Activated T-helper 2 cell treated with anti-CD3 and anti-CD28 coated beads, Interferon-gamma antibody, Interleukin-2, Interleukin-4, amounts not matched to agents 10 μg/mL and 5 μg/mL and 100 μg/mL, durations not matched to agents 14 hours and 24 hours and 36 hours (primary cell): ENCODE data around the gene SPAAR. TPM values are rescaled to one million over a fixed set of nuclear protein-coding genes. Genes with fewer than 3 reads are reported as not detected.

Source experiments
- DNase-seq: peaks from one replicate; pipeline ENCODE4 v3.0.0; 2021; ENCODE audit warnings: low spot score
- H3K27ac Mint-ChIP-seq: one replicate; pipeline ENCODE4 v1.8.0; 2021; ENCODE audit warnings: mixed read lengths
- H3K27me3 Mint-ChIP-seq: one replicate; pipeline ENCODE4 v1.8.0; 2021; ENCODE audit warnings: low read depth, mixed read lengths
- H3K36me3 Mint-ChIP-seq: one replicate; pipeline ENCODE4 v1.8.0; 2021; ENCODE audit warnings: low read depth, mixed read lengths
- H3K4me1 Mint-ChIP-seq: one replicate; pipeline ENCODE4 v1.8.0; 2021; ENCODE audit warnings: low read depth, mixed read lengths
- H3K4me3 Mint-ChIP-seq: one replicate; pipeline ENCODE4 v1.8.0; 2021; ENCODE audit warnings: low read depth, mild to moderate bottlenecking, moderate library complexity, mixed read lengths
- H3K9me3 Mint-ChIP-seq: one replicate; pipeline ENCODE4 v1.8.0; 2021; ENCODE audit warnings: mixed read lengths
- intact Hi-C: fragments of 100-400 bp; cut with micrococcal nuclease; formaldehyde crosslinking; loops from one replicate; pipeline ENCODE4 v1.15.1; 2023
- total RNA-seq: library from RNA; stranded (reverse); gene quantifications from 2 replicates; pipeline ENCODE4 v1.2.3, GENCODE V29; 2022

SPAAR gene
- total RNA-seq, 1 donor from 2014 or later: not detected

DNA sequence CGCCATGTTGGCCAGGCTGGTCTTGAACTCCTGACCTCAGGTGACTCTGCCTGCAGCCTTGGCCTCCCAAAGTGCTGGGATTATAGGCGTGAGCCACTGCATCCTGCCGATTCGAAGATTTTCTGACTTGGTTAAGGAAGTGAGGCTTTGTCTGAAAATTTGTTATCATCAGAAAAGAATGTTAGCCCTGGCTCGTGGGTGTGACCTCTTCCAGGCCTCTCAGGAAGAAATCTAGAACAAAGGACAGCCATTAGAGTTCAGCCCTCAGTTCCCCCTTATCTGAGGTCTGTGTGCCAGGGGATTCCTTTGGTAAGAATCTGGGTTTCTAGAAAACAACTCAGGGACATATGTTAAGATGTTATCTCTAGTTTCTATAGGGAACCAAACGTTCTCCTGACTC lies 42.4 kb downstream of the SPAAR start:
- Mint-ChIP-seq H3K27ac (no peak overlapping the region), H3K36me3 (no peaks in the 10 kb centered on the region), H3K4me1 (peaks cover 1% of the 10 kb centered on the region), H3K4me3 (no peak overlapping the region), H3K9me3 (no peaks in the 10 kb centered on the region), H3K27me3 (peaks cover 25% of the 10 kb centered on the region)
- DNase-seq: no peak
- intact Hi-C loops: no loop called here

DNA sequence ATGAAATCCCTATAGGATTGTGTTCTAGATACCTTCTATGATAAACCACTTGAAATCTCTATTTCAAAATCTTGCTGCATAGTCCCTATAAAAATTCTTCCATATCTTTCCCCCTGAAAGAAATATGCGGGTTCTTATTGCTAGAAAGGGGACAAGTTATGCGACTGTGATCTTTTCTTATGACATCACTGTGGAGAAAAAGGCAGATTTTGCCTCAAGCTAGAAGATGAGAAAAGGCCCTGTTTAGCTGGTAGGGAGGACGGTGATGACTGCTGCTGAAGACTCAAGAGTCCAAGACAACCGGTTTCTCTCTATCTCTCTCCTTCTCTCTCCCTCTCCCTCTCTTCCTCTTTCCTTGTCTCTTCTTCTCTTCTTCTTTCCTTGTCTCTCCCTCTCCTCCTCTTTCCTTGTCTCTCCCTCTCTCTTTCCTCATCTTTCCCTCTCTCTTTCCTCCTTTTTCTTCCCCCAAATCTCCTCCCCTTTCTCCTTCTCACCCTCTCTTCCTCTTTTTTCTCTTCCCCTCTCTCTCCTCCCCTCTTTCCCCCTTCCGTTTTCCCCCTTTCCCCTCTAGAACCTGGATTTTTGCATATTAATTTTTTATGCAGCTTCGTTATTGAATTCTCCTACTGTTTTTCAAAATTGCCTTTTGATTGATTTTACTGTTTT lies 43.4 kb downstream of the SPAAR start:
- intact Hi-C loops: no loop called here
- H3K4me3 Mint-ChIP-seq: no peak overlapping the region
- no peak overlapping the region for H3K27ac Mint-ChIP-seq
- H3K36me3 Mint-ChIP-seq: no peaks in the 10 kb centered on the region
- no peak for DNase-seq
- H3K27me3 Mint-ChIP-seq: peaks cover 34% of the 10 kb centered on the region
- H3K9me3 Mint-ChIP-seq: no peaks in the 10 kb centered on the region
- H3K4me1 Mint-ChIP-seq: peaks cover 1% of the 10 kb centered on the region

DNA sequence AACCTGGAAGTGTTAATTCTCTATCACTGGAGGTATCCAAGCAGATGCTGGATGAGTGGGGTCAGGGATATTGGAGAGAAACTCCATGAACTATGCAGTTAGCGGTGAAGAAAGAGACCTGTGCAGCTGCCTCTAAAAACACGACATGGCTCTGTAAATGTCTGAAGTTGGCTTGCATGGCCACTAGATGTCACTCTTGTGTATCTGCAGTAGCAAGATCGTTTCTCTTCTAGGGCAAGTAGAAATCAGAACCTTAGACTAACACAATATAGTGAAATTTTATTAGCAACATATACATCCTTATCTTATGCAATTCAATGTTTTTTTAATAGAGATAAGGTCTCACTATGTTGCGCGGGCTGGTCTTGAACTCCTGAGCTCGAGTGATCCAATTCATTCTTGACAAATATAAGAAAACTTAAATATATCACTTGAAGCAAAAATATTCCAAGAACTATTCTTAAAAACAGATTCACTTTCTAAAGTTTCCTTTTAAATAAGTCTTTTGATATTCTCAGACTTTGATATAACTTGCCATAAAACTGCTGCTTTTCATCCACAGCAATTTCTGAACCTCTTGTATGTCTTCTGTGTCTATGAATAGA lies 45.8 kb downstream of the SPAAR start:
- intact Hi-C loops: loop anchor here (1.0 kb wide), 1 partner anchor 68 kb away; no protein-coding TSS in a partner anchor
- DNase-seq: peak; percentile 26
- no peak overlapping the region for H3K27ac Mint-ChIP-seq

DNA sequence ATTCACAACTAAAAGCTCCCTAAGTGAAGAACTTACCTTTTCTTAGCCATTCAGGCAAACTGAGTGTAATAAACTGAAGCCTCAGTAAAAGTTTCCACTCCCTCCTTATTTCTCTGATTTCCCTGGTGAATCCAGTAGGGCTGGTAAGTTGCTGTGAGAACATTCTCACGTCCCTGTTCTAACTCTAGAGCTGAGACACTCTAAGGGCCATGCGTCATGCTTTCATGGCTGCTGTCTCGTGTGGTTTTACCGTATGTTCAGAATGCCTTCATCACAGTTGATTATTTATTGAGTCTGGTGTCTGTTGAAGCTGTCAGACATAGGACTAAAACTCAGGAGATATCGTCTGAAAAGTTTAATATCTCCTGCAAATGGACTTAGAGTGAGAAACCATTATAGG lies 47.4 kb downstream of the SPAAR start:
- intact Hi-C loops: no loop called here
- H3K27ac Mint-ChIP-seq: no peak overlapping the region

More for the DNA sequence above, 45.8 kb downstream of the SPAAR start:
- H3K36me3 Mint-ChIP-seq: no peaks in the 10 kb centered on the region
- no peak overlapping the region for H3K4me3 Mint-ChIP-seq
- no peaks in the 10 kb centered on the region for H3K9me3 Mint-ChIP-seq
- peaks cover 37% of the 10 kb centered on the region for H3K27me3 Mint-ChIP-seq
- H3K4me1 Mint-ChIP-seq: no peaks in the 10 kb centered on the region

DNA sequence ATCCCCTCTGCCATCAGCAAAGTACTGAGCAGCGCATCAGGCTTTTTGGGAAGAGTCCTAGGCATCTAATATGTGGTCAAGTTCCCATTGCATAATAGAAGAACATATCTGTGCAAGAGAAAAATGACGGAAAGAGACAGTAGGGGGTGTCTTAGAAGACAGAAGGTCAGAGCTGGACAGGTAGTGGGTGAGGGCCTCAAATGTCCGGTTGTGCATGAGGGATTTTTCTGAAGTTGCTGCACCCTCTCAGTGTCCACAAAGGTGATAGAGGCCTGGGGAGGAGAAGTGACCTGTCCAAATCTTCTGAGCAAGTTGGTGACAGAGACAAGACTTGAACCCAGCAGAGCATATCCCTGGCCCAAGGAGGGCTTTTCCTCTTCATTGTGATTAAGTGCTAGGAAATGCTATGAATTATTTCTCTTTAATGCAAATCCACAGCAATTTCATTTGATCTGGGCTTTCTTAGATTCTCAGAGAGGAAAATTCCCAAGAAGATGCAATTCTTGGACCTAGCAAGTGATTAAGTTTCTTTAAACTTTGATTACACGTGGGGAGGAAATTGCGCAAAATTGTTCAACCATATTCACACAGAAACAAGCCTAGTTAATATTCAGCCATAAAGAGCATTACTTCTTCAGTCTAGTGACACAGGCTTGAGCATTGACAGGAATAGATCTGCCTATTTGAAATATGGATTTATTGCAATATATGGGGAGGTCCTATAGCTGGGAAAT lies 49.0 kb downstream of the SPAAR start, which contains the start of gene OR2S2:
TSS of gene OR2S2 (minus strand) at position 51 of the 734 bp plus-strand sequence. CDS start 56 bp downstream, outside the sequence.
- H3K4me3 Mint-ChIP-seq: no peak within 1 kb of the TSS

More for the DNA sequence above, 47.4 kb downstream of the SPAAR start:
- Mint-ChIP-seq H3K9me3 (no peaks in the 10 kb centered on the region), H3K4me3 (no peak overlapping the region), H3K4me1 (no peaks in the 10 kb centered on the region), H3K36me3 (no peaks in the 10 kb centered on the region), H3K27me3 (peaks cover 37% of the 10 kb centered on the region)
- DNase-seq: no peak

DNA sequence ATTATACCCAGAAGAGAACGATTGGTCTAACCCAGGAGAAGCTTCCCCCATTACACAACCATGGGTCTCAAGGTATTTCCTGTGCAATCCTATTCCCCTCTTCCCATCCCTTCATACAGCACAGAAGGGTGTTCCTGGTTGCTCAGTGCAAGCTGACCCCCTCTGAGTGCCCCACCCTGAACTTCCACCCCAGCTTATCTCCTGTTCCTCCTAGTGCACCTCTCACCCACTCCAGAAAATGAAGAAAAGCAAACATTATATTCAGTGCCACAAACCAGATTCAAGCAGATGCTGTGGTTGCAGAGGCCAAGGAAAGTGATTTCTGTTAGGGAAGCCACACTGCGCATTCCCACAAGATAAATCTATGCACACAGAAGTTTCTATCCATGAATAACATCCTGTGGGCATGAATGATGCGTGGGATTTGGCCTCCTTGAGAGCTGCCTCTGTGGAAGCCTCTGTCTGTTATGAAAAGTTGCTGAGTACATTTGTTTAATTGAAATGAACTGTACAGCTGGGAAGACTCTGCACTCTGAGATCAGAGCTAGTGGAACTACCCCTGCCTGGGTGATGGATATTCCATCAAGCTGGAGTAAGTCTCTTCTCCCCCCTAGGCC lies 50.9 kb downstream of the SPAAR start:
- H3K27ac Mint-ChIP-seq: no peak overlapping the region
- no peaks in the 10 kb centered on the region for H3K9me3 Mint-ChIP-seq
- DNase-seq: no peak
- peaks cover 38% of the 10 kb centered on the region for H3K27me3 Mint-ChIP-seq
- intact Hi-C loops: no loop called here
- H3K36me3 Mint-ChIP-seq: no peaks in the 10 kb centered on the region
- H3K4me1 Mint-ChIP-seq: no peaks in the 10 kb centered on the region
- H3K4me3 Mint-ChIP-seq: no peak overlapping the region

More for the DNA sequence above, 49.0 kb downstream of the SPAAR start, which contains the start of gene OR2S2:
- no peaks in the 10 kb centered on the region for H3K4me1 Mint-ChIP-seq
- H3K9me3 Mint-ChIP-seq: no peaks in the 10 kb centered on the region
- no peak for DNase-seq
- intact Hi-C loops: no loop called here
- no peak within 1 kb of the TSS for H3K27ac Mint-ChIP-seq
- H3K36me3 Mint-ChIP-seq: no peaks in the 10 kb centered on the region
- peaks cover 31% of the 10 kb centered on the region for H3K27me3 Mint-ChIP-seq

Other genes starting within 250 kb of the SPAAR start
- 11.1 and 12.3 TPM in 2 replicates for gene ARHGEF39, start 244.3 kb upstream of the SPAAR start, total RNA-seq
- 0.89 and 1.2 TPM in 2 replicates for gene CA9, start 235.6 kb upstream of the SPAAR start, total RNA-seq
- 4.1 and 4.6 TPM in 2 replicates for gene TPM2, start 219.6 kb upstream of the SPAAR start, total RNA-seq
- gene TLN1, start 177.3 kb upstream of the SPAAR start, total RNA-seq: 253 and 267 TPM in 2 replicates
- 34.3 and 34.5 TPM in 2 replicates for gene CREB3, start 176.8 kb upstream of the SPAAR start, total RNA-seq
- 54.0 and 57.0 TPM in 2 replicates for gene GBA2, start 160.3 kb upstream of the SPAAR start, total RNA-seq
- gene RGP1, start 160.2 kb upstream of the SPAAR start, total RNA-seq: 17.0 and 17.1 TPM in 2 replicates
- gene MSMP, start 155.2 kb upstream of the SPAAR start, total RNA-seq: 0.37 and 0.41 TPM in 2 replicates
- 10.4 and 12.0 TPM in 2 replicates for gene NPR2, start 117.9 kb upstream of the SPAAR start, total RNA-seq
- gene SPAG8, start 97.2 kb upstream of the SPAAR start, total RNA-seq: 0.82 and 1.5 TPM in 2 replicates
- gene HINT2, start 94.4 kb upstream of the SPAAR start, total RNA-seq: 49.4 and 49.7 TPM in 2 replicates
- not detected in 2 replicates for gene FAM221B, start 80.8 kb upstream of the SPAAR start, total RNA-seq
- 3.0 and 3.4 TPM in 2 replicates for gene TMEM8B, start 80.3 kb upstream of the SPAAR start, total RNA-seq
- not detected in 2 replicates for gene OR13J1, start 39.1 kb upstream of the SPAAR start, total RNA-seq
- gene HRCT1, start 3.3 kb upstream of the SPAAR start, total RNA-seq: not detected in 2 replicates
- not detected in 2 replicates for gene OR2S2, start 48.7 kb downstream of the SPAAR start, total RNA-seq
- 5.3 and 5.9 TPM in 2 replicates for gene RECK, start 127.4 kb downstream of the SPAAR start, total RNA-seq
- 28.8 and 30.1 TPM in 2 replicates for gene GLIPR2, start 227.2 kb downstream of the SPAAR start, total RNA-seq